ENCODE results near the gene PRR5L. TPM values are rescaled to one million over a fixed set of nuclear protein-coding genes. Genes with fewer than 3 reads are reported as not detected.

PRR5L gene
- total RNA-seq, 4 donors from 2014 or later: 1.1 to 3.4 (median 1.7) TPM

DNA sequence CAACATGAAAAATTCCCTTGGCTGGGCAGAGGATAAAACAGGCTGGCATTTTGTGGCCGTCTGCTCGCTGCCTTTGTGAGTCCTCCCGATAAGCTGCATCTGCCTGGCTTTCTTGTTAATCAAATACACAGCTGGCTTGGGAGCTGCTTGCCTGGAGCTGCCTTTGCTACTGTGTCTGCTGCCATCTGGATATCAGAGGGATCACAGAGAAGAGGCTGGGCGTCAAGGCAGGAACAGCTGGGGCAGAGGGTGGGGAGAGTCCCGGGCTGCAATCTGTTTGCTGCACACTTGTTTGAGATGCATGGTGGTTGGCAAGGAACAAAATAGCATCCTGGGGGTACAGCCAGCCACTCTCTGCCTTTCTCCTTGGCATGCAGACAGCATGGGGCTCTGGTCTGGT lies 42.9 kb upstream of the PRR5L start:
- TF ChIP-seq, protein P1, sequence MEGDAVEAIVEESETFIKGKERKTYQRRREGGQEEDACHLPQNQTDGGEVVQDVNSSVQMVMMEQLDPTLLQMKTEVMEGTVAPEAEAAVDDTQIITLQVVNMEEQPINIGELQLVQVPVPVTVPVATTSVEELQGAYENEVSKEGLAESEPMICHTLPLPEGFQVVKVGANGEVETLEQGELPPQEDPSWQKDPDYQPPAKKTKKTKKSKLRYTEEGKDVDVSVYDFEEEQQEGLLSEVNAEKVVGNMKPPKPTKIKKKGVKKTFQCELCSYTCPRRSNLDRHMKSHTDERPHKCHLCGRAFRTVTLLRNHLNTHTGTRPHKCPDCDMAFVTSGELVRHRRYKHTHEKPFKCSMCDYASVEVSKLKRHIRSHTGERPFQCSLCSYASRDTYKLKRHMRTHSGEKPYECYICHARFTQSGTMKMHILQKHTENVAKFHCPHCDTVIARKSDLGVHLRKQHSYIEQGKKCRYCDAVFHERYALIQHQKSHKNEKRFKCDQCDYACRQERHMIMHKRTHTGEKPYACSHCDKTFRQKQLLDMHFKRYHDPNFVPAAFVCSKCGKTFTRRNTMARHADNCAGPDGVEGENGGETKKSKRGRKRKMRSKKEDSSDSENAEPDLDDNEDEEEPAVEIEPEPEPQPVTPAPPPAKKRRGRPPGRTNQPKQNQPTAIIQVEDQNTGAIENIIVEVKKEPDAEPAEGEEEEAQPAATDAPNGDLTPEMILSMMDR (IDR thresholded peaks at IDR 0.05): no peak
- TF ChIP-seq POLR2A (IDR thresholded peaks at IDR 0.05): no peak
- 28 to 31% methylated on average over 5 of the region's 5 CpGs for WGBS, 2 donors
- DNase-seq (ENCODE audit: low spot score in 2 of 2): peak in 1 of 2 donors; percentile 30
- no peak overlapping the region for H3K4me3 ChIP-seq (ENCODE audit: low read depth, poor library complexity, severe bottlenecking)
- intact Hi-C loops (cut with DNase I; ENCODE audit: low total_unique reads): loop anchor here (10.0 kb wide), 1 partner anchor 418 kb away; no protein-coding TSS in a partner anchor

DNA sequence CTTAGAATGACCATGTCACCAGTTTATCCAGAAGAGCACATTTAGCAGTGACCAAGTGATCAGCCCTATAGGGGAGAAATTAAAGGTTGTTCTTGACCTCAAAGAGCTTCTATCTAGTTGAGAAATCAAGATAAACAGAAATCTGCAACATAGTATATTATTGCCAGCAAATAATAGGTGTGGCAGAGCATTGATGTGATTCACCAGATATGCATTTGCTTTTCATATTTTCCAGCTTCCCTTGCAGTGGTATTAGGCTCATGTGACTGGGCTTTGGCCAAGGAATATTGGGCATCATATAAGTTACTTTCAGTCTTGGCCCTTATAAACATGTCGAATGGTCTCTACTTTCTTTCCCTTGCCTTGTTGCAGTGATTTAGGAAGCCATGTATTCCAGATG lies 41.4 kb upstream of the PRR5L start:
- TF ChIP-seq, protein P1 (IDR thresholded peaks at IDR 0.05): no peak
- TF ChIP-seq POLR2A (IDR thresholded peaks at IDR 0.05): no peak
- intact Hi-C loops (cut with DNase I; ENCODE audit: low total_unique reads): loop anchor here (10.0 kb wide), 1 partner anchor 420 kb away; no protein-coding TSS in a partner anchor

GRCh38 chr11:36257351-36257750 lies 38.7 kb upstream of the PRR5L start:
- H3K4me3 ChIP-seq (ENCODE audit: low read depth, poor library complexity, severe bottlenecking): no peak overlapping the region
- WGBS, 2 donors: 64 to 70% methylated on average over 5 of the region's 5 CpGs
- intact Hi-C loops (cut with DNase I; ENCODE audit: low total_unique reads): loop anchor here (10.0 kb wide), 1 partner anchor 423 kb away; no protein-coding TSS in a partner anchor
- no peak for TF ChIP-seq POLR2A (IDR thresholded peaks at IDR 0.05)
- TF ChIP-seq, protein P1 (IDR thresholded peaks at IDR 0.05): no peak
- DNase-seq (ENCODE audit: low spot score in 2 of 2): no peak

More for the DNA sequence above, 41.4 kb upstream of the PRR5L start:
- no peak for DNase-seq (ENCODE audit: low spot score in 2 of 2)
- H3K4me3 ChIP-seq (ENCODE audit: low read depth, poor library complexity, severe bottlenecking): no peak overlapping the region
- 36 to 52% methylated on average over 1 of the region's 1 CpG for WGBS, 2 donors

- 36 to 40% methylated on average over 12 of the region's 12 CpGs for WGBS, 2 donors
- intact Hi-C loops (cut with DNase I; ENCODE audit: low total_unique reads): loop anchor here (10.0 kb wide), 1 partner anchor 424 kb away; no protein-coding TSS in a partner anchor
- H3K4me3 ChIP-seq (ENCODE audit: low read depth, poor library complexity, severe bottlenecking): no peak overlapping the region
- no peak for TF ChIP-seq POLR2A (IDR thresholded peaks at IDR 0.05)
- TF ChIP-seq, protein P1 (IDR thresholded peaks at IDR 0.05): no peak
- peak in 1 of 2 donors; percentile 29 for DNase-seq (ENCODE audit: low spot score in 2 of 2)
Observed at GRCh38 chr11:36258730-36259360, 37.2 kb upstream of the PRR5L start.

- no peak overlapping the region for H3K4me3 ChIP-seq (ENCODE audit: low read depth, poor library complexity, severe bottlenecking)
- TF ChIP-seq, protein P1 (IDR thresholded peaks at IDR 0.05): no peak
- no peak for TF ChIP-seq POLR2A (IDR thresholded peaks at IDR 0.05)
- WGBS, 2 donors: 90 to 91% methylated on average over 4 of the region's 4 CpGs
- DNase-seq (ENCODE audit: low spot score in 2 of 2): no peak
- intact Hi-C loops (cut with DNase I; ENCODE audit: low total_unique reads): no loop called here
Observed at GRCh38 chr11:36261094-36261493, 35.0 kb upstream of the PRR5L start.
